GM19397 (cell line): Measurements from ENCODE around the gene ELAVL1.
"Not testable (repeated sequence)": the region's sequence is repeated elsewhere in the genome, so short reads cannot be mapped to it uniquely, and the experiment has no call there.

ENCODE experiments used
- ATAC-seq: cut with Tn5 transposase; IDR thresholded peaks from one replicate; pipeline ENCODE4 v1.9.1; 2021; ENCODE audit warnings: mild to moderate bottlenecking, moderate library complexity; ENCODE audit not compliant: unreplicated experiment

The ELAVL1 gene

DNA sequence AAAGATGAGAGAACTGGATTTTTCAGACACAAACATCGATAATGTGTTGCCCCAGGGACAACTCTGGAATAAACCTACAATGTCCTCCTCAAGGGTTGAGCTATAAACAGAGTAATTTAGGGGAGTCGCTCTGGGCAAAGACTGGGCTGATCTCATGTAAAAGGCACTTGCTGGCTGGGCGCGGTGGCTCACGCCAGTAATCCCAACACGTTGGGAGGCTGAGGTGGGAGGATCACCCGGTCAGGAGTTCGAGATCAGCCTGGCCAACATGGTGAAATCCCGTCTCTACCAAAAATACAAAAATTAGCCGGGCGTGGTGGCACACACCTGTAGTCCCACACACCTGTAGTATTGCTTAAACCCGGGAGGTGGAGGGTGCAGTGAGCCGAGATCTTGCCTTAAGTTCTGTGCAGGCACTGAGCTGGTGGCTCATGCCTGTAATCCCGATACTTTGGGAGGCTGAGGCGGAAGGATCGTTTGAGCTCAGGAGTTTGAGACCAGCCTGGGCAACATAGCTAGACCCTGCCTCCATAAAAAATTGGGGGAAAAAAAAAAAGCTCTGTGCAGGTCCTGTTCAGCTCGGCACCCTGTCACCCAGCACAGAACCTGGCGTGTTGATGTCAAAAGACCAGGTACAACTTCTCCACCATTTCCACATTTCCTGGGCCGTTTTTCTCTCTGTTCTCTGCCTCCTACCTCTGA, 63.4 kb downstream of the ELAVL1 start:
- no peak for ATAC-seq

GRCh38 chr19:7940841-7941240, 64.6 kb downstream of the ELAVL1 start:
- ATAC-seq, result no peak

- no peak for ATAC-seq
Observed at GRCh38 chr19:7934766-7935165, 70.7 kb downstream of the ELAVL1 start.

GRCh38 chr19:7933828-7934725, 71.4 kb downstream of the ELAVL1 start:
- ATAC-seq, result no peak

DNA sequence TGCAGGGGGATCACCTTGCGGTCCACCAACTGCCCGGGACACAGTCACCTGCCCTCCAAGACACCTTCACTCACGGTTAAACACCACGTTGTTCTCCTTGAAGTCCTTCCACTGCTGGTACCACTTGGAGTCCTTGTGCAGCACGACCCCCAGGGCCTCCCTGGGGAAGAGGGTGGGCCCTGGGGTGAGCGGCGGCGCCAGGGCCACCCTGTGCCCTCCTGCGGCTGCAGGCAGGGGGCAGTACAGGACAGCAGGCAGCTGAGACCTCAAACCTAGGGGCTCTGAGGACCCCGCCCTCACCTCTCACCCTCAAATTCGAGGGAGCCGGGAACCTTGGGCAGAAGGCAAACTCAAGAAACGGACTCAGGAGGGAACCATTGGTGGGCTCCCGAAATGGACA, 72.0 kb downstream of the ELAVL1 start:
- ATAC-seq, result no peak

DNA sequence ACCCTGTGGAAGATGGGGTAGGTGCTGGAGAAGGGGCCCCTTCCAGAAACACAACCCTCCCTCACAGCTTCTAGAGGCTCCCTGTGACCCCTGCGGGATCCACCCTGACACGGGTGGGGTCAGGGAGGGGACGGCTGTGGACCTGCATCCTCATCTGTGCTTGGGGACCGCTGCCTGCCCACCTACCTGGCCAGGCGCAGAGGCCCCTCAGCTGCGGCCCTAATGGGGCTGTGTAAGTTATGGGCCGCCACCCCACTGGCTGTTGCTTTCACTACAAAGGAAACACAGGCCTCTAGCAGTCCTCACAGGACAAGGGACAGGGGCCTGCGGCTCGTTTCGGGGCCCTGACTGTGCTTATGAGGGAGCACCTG, 72.5 kb downstream of the ELAVL1 start:
- ATAC-seq, result no peak

DNA sequence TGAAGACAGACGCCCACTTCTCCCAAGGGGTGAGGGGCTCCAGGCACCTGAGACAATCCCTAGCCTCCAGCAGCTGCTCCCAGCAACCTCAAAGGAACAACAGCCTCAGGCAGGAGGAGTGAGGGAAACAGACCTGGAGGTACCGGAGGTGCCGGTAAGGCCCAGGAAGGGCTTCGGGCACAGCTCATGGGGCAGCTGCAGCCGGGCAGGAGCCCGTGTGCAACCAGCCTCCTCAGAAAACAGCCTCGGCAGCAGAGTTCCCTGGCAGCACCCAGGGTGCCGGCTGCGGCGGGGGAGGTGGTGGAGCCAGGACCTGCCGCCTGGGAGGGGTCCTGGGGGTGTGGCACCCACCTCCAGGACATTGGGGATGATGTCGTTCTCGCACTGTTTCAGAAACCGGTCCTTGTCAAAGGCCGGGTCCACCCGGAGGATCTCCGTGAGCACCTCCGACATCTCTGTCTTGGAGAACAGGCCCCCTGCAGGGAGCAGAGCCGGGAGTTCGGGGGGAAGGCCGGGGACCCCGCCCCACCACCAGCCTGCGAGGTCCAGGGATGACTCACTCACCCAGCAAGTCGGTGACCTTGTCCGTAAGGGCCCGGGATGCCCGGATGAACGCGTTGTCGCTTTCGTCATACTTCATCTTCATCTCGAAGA, 73.0 kb downstream of the ELAVL1 start:
- ATAC-seq, result no peak

DNA sequence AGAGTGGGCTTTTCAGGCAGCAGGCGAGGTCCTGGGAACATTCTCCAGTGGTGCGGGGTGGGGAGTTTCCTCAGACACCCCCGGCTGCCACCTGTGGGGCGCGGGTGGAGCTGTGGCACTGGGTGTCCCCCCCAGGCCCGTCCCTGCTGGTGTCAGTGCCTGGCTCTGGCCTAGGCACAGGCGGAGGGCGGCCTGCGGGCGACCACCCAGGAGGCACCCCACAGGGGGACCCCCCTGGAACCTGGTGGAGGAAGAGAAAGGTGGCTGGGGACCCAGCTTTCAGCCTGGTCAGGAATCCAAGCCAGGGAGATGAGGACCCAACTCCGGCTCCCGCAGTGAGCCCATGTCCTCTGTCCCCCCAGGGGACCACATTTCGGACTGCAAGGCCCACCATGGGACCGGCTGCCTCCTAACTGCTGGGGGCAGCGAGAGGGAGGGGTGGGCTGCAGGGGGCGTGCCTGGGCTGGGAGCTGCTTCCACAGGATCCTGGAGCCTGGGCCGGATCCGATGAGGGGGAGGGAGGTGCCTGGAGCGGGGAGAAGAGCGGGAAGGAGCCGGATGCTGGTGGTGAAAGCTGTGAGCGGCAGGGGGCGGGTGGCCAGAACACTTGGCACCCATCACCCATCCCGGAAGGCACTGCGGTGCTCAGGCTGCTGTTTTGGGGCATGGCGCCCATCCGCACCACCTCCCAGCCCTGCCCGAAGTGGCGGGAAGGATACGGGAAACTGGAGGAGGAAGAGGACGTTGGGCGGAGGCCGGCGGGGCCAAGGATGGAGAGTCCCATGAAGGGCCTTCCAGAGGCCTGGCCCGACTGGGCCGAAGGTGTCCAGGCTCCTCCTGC, 74.0 kb downstream of the ELAVL1 start:
- no peak for ATAC-seq

DNA sequence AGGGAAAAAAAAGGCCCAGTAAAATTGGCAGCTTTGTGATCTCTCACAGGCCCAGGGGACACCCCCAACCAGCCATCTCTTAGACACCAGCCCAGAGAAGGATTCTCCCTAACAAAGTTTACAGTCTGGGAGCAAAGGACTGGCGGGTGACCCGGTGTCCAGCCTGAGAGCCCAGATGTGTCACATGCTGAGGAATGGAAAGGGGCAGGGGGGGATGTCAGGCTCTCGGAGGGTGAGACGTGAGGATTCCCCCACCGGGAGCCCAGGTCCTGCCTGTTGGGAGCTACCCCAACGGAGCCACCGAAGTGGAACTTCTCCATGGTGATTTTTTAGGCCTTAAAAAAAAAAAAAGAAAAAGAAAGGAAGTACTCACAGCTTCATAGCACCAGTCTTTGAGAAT, 74.7 kb downstream of the ELAVL1 start:
- no peak for ATAC-seq

DNA sequence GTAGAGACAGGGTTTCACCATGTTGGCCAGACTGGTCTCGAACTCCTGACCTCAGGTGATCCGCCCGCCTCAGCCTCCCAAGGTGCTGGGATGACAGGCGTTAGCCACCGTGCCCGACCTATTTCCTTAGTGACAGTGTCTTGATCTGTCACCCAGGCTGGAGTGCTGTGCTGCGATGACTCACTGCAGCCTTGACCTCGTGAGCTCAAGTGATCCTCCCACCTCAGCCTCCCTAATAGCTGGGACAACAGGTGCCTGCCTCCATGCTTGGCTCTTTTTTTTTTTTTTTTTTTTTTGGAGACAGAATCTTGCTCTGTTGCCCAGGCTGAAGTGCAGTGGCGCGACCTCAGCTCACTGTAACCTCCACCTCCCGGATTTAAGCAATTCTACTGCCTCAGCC, 75.4 kb downstream of the ELAVL1 start:
- not testable (repeated sequence) for ATAC-seq

- no peak for ATAC-seq
Observed at GRCh38 chr19:7928741-7929701, 76.4 kb downstream of the ELAVL1 start.

- no peak for ATAC-seq
Observed at GRCh38 chr19:7928334-7928706, 77.1 kb downstream of the ELAVL1 start.

GRCh38 chr19:7927605-7928333, 77.7 kb downstream of the ELAVL1 start:
- ATAC-seq, result no peak

- ATAC-seq, result no peak
Observed at GRCh38 chr19:7926727-7927604, 78.5 kb downstream of the ELAVL1 start.

DNA sequence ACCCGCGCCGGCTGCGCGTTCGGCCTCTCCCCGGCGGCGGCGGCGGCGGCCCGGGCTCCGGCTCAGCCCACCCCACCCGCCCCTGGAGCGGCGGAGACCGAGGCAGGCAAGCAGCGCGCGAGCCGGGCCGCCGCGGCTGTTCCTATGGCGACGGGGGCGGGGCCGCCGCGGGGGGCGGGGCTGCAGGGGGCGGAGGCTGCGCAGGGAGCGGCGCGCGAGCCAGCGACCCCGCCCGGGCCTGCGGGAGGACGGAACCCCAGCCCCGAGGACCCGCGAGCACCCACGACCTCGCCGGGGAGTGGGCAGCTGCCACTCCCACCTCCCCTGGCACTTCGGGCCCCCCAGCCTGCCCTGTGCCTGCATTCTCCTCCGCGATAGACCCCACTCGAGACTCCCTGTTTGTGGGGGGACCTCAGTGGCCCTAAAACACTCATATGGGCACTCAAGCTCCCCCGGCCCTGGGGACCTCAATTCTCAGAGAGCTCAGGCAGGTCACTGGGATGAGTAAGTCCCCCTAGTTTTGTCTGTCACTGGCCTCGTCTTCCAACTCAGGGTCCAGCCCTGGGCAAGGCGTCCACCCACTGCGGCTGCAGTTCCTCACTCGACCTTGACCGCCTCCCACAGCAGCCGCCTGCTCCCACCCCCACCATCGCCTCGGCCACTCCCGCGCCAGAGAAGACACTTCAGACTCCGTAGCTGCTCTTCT, 79.3 kb downstream of the ELAVL1 start, which contains the start of gene CTXN1:
Gene CTXN1, minus strand, starts transcription at position 115 of the 706 bp plus-strand sequence. CDS start 597 bp downstream, outside the sequence.
- ATAC-seq, result no peak

DNA sequence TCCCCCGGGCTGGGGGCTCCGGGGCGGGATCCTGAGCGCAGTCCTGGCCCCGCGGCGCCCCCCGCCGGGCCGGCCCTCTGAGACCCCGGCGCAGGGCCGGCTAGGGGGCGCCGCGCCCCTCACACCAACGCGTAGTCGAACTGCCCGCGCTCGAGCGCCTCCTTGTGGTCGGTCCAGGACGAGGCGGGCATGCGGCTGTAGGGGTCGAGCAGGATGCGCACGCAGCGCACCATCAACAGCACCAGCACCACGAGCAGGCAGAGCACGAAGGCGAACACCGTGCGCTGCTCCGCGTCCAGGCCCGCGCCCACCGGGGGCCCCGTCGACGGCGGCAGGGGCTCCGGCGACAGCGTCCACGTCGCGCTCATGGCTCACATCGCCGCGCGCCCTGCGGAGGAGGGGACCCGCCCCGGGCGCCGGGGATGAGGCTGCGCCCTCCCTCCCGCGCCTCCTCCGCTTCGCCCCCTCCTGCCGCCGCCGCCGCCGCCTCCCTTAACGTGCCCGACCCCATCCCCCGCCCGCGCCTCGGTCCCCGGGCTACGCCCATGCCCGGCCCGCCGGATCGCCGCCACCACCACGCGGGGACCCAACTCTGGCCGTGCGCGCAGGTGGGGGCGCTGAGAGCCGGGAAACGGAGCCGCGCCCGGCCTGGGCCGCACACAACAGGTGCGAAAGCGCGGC, 80.1 kb downstream of the ELAVL1 start:
- no peak for ATAC-seq

DNA sequence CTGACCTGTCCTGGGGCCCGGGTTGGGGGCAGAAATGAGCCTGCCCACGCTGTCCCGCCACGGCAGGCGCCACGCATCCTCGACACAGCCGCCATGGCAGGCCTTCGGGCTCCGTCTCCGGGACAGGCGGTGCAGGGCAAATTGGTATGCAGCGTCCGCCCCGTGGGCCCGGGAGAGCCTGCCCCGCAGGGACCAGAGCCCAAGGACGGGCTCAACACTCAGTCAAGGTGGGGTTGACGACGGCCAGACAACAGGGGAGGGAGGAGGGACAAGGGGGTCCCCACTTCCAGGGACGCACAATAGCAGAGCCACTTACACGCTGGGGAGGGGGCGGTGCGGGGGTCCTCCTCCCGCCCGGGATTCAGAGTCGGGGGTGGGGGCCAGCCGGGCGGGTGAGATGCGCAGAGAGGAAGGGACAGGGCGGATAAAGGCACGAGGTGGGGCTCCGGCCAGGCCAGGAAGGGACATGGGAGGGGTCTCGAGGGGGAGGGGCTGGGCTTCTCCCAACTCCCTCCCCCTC, 80.7 kb downstream of the ELAVL1 start:
- ATAC-seq, result no peak
